ENCODE measurements around the gene FAM193A.

- TF ChIP-seq CTCF (conservative IDR thresholded peaks at IDR 0.05; ENCODE audit: low read depth, low read length), result no peak
- no peak for TF ChIP-seq EZH2 (IDR thresholded peaks at IDR 0.05; ENCODE audit: borderline replicate concordance, low read depth, low read length, poor library complexity, severe bottlenecking)
These were observed 33.6 kb downstream of the FAM193A start for GRCh38 chr4:2570036-2570435.
